CD4-positive, alpha-beta T cell treated with Interleukin-4 for 4 hours (primary cell): Measurements from ENCODE around the gene TEX11.
"Not testable (repeated sequence)": the region's sequence is repeated elsewhere in the genome, so short reads cannot be mapped to it uniquely, and the experiment has no call there.

ENCODE experiments used
- DNase-seq: peaks from one replicate; pipeline ENCODE4 v3.0.0-alpha.2; 2020

TEX11 gene

DNA sequence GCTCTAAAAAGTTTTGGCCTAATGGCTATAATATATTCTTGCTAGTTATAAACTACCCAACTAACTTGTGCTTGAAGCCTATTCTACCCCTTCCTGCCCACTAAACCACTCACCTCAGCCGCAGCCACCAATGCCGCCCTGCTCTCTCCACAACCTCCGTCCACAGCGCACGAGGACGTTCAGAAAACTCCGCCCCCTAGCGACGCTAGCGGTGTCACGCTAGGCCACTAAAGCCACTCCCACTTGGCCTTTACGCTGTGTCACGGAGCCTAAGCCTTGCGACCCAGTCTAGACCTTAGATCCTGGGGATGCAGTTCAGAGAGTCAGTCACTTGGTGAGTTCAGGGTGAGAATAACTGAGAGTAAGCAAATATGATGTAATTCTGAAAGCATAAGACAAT, at the start of gene TEX11:
Gene TEX11 (minus strand): TSS at position 171 of the 400 bp plus-strand sequence. CDS start 922 bp downstream, outside the sequence.
- no peak for DNase-seq

DNA sequence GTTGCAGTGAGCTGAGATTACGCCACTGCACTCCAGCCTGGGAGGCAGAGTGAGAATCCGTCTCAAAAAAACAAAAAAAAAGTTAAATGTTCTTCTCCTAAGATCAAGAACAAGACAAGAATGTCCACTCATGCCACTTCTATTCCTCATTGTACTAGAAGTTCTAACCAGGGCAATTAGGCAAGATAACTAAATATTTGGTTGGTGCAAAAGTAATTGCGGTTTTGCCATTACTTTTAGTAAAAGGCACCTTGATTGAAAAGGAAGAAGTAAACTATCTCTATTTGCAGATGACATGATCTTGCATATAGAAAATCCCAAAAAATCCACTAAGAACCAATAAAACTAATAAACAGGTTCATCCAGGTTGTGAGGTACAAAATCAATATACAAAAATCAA, 46.4 kb upstream of the TEX11 start:
- no peak for DNase-seq

- DNase-seq = no peak
These were observed 15.9 kb upstream of the TEX11 start for GRCh38 chrX:70924294-70924911.

DNA sequence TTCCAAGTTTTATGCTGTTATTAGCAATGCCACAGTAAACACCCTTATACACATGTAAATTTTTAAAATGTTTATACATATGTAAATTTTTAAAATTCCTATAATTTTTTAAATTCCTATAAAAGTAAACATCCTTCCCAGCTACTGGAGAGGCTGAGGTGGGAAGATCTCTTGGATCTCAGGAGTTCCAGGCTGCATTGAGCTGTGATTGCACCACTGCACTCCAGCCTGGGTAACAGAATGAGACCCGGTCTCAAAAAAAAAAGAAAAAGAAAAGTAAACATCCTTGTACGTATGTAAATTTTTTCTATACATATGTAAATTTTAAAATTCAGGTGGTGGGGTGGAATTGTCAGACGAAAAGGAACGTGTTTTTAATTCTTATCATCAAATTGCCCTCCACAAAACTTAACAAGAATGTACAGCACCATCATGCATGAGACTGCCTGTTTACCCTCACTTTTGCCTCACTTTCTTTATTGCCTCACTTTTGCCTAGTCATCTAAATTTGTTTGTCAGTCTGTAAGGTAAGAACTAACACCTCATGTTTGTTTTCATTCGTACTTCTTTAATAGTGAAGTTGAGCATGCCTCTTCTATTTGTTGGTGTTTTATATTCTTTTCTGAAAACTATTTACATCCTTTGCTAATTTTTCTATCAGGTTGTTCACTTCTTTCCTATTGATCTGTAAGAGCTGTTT, 14.4 kb upstream of the TEX11 start:
- DNase-seq = no peak

DNA sequence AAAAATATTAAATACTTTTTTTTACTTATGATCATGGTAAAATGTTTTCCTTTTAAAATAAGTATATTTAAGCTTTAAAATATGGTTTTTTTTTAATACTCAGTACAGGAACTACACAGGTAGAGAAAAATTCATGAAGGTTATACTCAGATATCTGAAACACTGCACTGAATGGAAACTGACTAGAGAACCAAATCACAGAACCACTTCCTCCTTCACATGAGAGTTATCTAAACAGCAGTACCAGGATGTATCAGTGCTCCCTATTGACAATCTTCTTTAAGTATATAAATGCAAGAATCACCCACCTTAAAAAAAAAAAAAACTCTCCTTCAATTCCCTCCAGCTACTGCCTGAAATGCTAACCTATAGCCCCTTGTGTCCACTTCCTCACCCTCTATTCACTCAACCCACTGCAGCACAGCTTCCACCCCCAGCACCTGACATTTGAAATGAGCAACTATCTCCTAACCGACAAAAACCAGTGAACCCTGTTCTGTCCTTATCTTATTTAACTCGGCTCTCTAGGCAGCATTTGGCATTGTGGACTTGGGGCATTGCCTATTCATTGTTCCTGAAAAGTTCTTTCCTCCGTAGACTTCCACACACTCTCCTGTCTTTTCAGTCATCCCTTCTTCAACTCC, 13.3 kb upstream of the TEX11 start:
- DNase-seq = no peak

DNA sequence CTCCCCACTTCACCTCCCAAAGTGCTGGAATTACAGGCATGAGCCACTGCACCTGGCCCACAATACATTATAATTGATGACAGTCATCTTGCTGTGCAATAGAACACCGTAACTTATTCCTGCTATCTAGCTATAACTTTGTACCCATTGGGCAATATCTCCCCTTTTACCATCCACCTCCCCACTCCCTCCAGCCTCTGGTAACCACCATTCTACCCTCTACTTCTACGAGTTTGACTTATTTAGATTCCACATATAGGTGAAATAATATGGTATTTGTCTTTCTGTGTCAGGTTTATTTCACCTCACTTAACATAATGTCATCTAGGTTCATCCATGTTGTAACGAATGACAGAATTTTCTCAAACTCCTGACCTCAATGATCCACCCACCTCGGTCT, 8.2 kb upstream of the TEX11 start:
- DNase-seq = no peak

GRCh38 chrX:70907900-70908299, 611 bp downstream of the TEX11 start:
- DNase-seq = no peak

DNA sequence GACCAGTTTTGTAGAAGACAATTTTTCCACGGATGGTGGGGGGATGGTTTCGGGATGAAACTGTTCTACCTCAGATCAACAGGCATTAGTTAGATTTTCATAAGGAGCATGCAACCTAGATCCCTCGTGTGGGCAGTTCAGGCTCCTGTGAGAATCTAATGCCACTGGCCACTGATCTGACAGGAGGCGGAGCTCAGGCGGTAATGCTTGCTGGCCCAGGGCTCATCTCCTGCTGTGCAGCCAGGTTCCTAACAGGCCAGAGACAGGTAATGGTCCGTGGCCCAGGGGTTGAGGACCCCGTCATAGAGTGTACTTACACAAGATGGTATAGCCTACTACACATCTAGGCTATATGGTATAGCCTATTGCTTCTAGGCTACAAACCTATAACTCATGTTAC, 7.0 kb downstream of the TEX11 start:
- DNase-seq = no peak

DNA sequence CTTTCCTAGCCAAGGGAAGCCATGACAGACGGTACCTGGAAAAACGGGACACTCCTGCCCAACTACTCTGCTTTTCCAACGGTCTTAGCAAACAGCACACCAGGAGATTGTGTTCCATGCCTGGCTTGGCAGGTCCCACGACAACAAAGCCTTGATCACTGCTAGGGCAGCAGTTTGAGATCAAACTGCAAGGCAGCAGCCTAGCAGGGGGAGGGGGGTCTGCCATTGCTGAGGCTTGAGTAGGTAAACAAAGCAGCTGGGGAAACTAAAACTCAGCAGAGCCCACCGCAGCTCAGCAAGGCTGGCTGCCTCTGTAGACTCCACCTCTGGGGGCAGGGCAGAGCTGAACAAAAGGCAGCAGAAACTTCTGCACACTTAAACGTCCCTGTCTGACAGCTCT, 18.1 kb downstream of the TEX11 start:
- DNase-seq = not testable (repeated sequence)

- no peak for DNase-seq
These were observed 29.6 kb downstream of the TEX11 start for GRCh38 chrX:70878902-70879301.

- no peak for DNase-seq
These were observed 56.2 kb downstream of the TEX11 start for GRCh38 chrX:70852294-70852693.

- not testable (repeated sequence) for DNase-seq
These were observed 64.4 kb downstream of the TEX11 start for GRCh38 chrX:70844081-70844480.

- DNase-seq = not testable (repeated sequence)
These were observed 64.9 kb downstream of the TEX11 start for GRCh38 chrX:70843620-70844019.

GRCh38 chrX:70834589-70834988, 73.9 kb downstream of the TEX11 start:
- DNase-seq = no peak

GRCh38 chrX:70826715-70827114, 81.8 kb downstream of the TEX11 start:
- DNase-seq = no peak

- no peak for DNase-seq
These were observed 83.1 kb downstream of the TEX11 start for GRCh38 chrX:70825366-70825765.

GRCh38 chrX:70808942-70809940, 99.3 kb downstream of the TEX11 start:
- DNase-seq = no peak

GRCh38 chrX:70806081-70806480, 102.4 kb downstream of the TEX11 start:
- no peak for DNase-seq

- not testable (repeated sequence) for DNase-seq
These were observed 111.8 kb downstream of the TEX11 start for GRCh38 chrX:70796742-70797141.

- DNase-seq = no peak
These were observed 134.3 kb downstream of the TEX11 start for GRCh38 chrX:70774223-70774622.

GRCh38 chrX:70769659-70770227, 138.8 kb downstream of the TEX11 start:
- peak; percentile 7 for DNase-seq

- DNase-seq = no peak
These were observed 146.2 kb downstream of the TEX11 start for GRCh38 chrX:70762285-70762684.

DNA sequence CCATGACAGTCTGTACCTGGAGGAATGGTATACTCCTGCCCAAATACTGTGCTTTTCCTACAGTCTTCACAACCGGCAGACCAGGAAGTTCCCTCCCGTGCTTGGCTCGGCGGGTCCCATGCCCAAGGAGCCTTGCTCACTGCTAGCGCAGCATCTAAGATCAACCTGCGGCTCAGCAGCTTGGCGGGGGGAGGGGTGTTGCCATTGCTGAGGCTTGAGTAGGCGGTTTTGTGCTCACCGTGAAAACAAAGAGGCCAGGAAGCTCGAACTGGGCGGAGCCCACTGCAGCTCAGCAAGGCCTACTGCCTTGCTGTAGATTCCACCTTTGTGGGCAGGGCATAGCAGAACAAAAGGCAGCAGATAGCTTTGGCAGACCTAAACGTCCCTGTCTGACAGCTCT, 152.7 kb downstream of the TEX11 start:
- DNase-seq = peak; percentile 51
